ENCODE data around the gene DYNLL2.

DNA sequence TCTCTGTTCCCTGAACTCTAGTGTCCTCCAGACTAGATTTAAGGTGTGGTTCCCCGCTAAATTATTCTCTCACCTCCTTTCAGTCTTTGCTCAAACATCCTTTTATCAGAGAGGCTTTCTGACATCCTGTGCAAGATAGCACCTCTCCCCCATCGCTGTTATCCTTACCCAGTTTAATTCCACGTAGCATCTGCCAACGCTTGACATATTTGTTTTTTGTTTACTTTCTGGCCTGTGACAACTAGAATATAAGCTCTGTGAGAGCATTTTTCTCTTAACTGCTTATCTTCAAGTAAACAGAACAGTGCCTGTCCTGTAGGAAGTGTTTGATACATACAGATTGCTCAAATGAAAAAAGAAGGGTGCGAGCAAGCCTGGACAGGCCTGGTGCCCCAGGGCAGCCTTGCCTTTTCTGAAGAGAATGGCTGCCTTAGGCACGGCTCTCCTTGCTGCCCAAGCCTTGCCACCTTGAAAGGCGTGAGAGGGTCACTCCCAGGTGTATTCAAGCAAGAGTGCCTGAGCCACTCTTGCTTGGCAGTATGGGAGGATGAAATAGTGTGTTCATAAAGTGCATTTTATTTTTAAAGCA is 9.7 kb downstream of the DYNLL2 start:
- TF ChIP-seq POLR2A (IDR thresholded peaks at IDR 0.05; ENCODE audit: low read depth, low read length) (no peak), TAF1 (IDR thresholded peaks at IDR 0.05; ENCODE audit: low read depth, low read length) (no peak), PAX5 (IDR thresholded peaks at IDR 0.05; ENCODE audit: insufficient read depth, low read length, severe bottlenecking) (no peak), POLR2AphosphoS5 (IDR thresholded peaks at IDR 0.05; ENCODE audit: low read depth, low read length) (no peak; the same call in 1 of the 2 replicates), SPI1 (IDR thresholded peaks at IDR 0.05; ENCODE audit: low read depth, low read length) (no peak)

All from GM12891 (cell line).